ENCODE results near the gene GRB10. TPM values are rescaled to one million over a fixed set of nuclear protein-coding genes. Genes with fewer than 3 reads are reported as not detected.

The GRB10 gene
- total and polyA plus RNA-seq, 2 donors (not counting 3 experiments of a cell fraction or from before 2014, with no cell fraction given): 43.7 to 240 TPM

- intact Hi-C loops (cut with micrococcal nuclease): no loop called here
- Histone ChIP-seq H3K27me3 (ENCODE audit: control insufficient read depth in 2 of 2, insufficient read depth in 2 of 2, low read length in 2 of 2) (no peaks in the 10 kb centered on the region), H3K9me3 (replicated peaks; ENCODE audit: control insufficient read depth, insufficient read depth, low read length) (no peaks in the 10 kb centered on the region), H3K4me1 (ENCODE audit: control insufficient read depth, extremely low read depth, insufficient read depth, low read length) (no peaks in the 10 kb centered on the region), H2AFZ (ENCODE audit: low read depth, low read length) (no peak overlapping the region), H3K27ac (ENCODE audit: insufficient read depth, low read depth, low read length) (no peak overlapping the region), H3K4me2 (ENCODE audit: insufficient read depth, low read length) (no peak overlapping the region), H3K4me3 (replicated peaks in 1 of 3; ENCODE audit: insufficient read depth in 1 of 3, low read depth in 1 of 3, low read length in 3 of 3) (no peak overlapping the region), H3K9ac (replicated peaks; ENCODE audit: extremely low read depth, insufficient read depth, low read length) (no peak overlapping the region), H3K79me2 (ENCODE audit: control insufficient read depth, insufficient read depth, low read length) (peaks cover 65% of the 10 kb centered on the region), H3K9me1 (replicated peaks; ENCODE audit: control insufficient read depth, extremely low read depth, insufficient read depth, low read length) (no peaks in the 10 kb centered on the region), H3K36me3 (ENCODE audit: control insufficient read depth in 2 of 2, extremely low read depth in 1 of 2, insufficient read depth in 2 of 2, low read length in 2 of 2) (peaks cover 0 to 22% of the 10 kb centered on the region in 2 experiments), H4K20me1 (replicated peaks; ENCODE audit: control insufficient read depth, extremely low read depth, insufficient read depth, low read length) (no peaks in the 10 kb centered on the region)
- dilution Hi-C loops (cut with MboI; ENCODE audit: extremely low pct_ligation_motif_present, low sequenced_read_pairs): no loop called here
- POLR2A ChIA-PET: no interaction called here
- CTCF ChIA-PET: no interaction called here
- DNase-seq (ENCODE audit: low read depth, low spot score) (no peak), FAIRE-seq (no peak)
- no TSS peak for BruUV-seq (replicated peaks)
- TF ChIP-seq POLR2A (IDR thresholded peaks at IDR 0.05; ENCODE audit: low read depth, low read length): no peak
These were observed 134.0 kb downstream of the GRB10 start for GRCh38 chr7:50648570-50649169.

GRCh38 chr7:50648076-50648475, 134.6 kb downstream of the GRB10 start:
- Histone ChIP-seq H3K79me2 (ENCODE audit: control insufficient read depth, insufficient read depth, low read length) (peaks cover 67% of the 10 kb centered on the region), H2AFZ (ENCODE audit: low read depth, low read length) (no peak overlapping the region), H3K9me1 (replicated peaks; ENCODE audit: control insufficient read depth, extremely low read depth, insufficient read depth, low read length) (no peaks in the 10 kb centered on the region), H4K20me1 (replicated peaks; ENCODE audit: control insufficient read depth, extremely low read depth, insufficient read depth, low read length) (no peaks in the 10 kb centered on the region), H3K9ac (replicated peaks; ENCODE audit: extremely low read depth, insufficient read depth, low read length) (no peak overlapping the region), H3K9me3 (replicated peaks; ENCODE audit: control insufficient read depth, insufficient read depth, low read length) (no peaks in the 10 kb centered on the region), H3K4me3 (replicated peaks in 1 of 3; ENCODE audit: insufficient read depth in 1 of 3, low read depth in 1 of 3, low read length in 3 of 3) (no peak overlapping the region), H3K4me2 (ENCODE audit: insufficient read depth, low read length) (no peak overlapping the region), H3K4me1 (ENCODE audit: control insufficient read depth, extremely low read depth, insufficient read depth, low read length) (no peaks in the 10 kb centered on the region), H3K36me3 (ENCODE audit: control insufficient read depth in 2 of 2, extremely low read depth in 1 of 2, insufficient read depth in 2 of 2, low read length in 2 of 2) (peaks cover 0 to 19% of the 10 kb centered on the region in 2 experiments), H3K27me3 (ENCODE audit: control insufficient read depth in 2 of 2, insufficient read depth in 2 of 2, low read length in 2 of 2) (no peaks in the 10 kb centered on the region), H3K27ac (ENCODE audit: insufficient read depth, low read depth, low read length) (no peak overlapping the region)
- POLR2A ChIA-PET: no interaction called here
- intact Hi-C loops (cut with micrococcal nuclease): no loop called here
- FAIRE-seq (no peak), DNase-seq (ENCODE audit: low read depth, low spot score) (no peak)
- dilution Hi-C loops (cut with MboI; ENCODE audit: extremely low pct_ligation_motif_present, low sequenced_read_pairs): no loop called here
- CTCF ChIA-PET: no interaction called here
- no TSS peak for BruUV-seq (replicated peaks)
- TF ChIP-seq EZH2 (IDR thresholded peaks at IDR 0.05; ENCODE audit: borderline replicate concordance, low read depth, low read length, severe bottlenecking) (no peak), GATA2 (IDR thresholded peaks at IDR 0.05; ENCODE audit: insufficient read depth, insufficient read length, low read depth, low read length) (no peak), JUN (IDR thresholded peaks at IDR 0.05; ENCODE audit: borderline replicate concordance, insufficient read depth, insufficient read length, low read depth) (no peak), FOS (IDR thresholded peaks at IDR 0.05; ENCODE audit: borderline replicate concordance, insufficient read depth, low read length) (no peak), MAX (IDR thresholded peaks at IDR 0.05; ENCODE audit: insufficient read depth, insufficient read length) (no peak), POLR2AphosphoS5 (IDR thresholded peaks at IDR 0.05; ENCODE audit: insufficient read depth, low read depth, low read length) (no peak), MYC (IDR thresholded peaks at IDR 0.05; ENCODE audit: low read depth, low read length) (no peak), POLR2A (IDR thresholded peaks at IDR 0.05; ENCODE audit: low read depth, low read length) (no peak), CTCF (IDR thresholded peaks at IDR 0.05; ENCODE audit: extremely low read depth in 1 of 2, insufficient read depth in 1 of 2, low read depth in 1 of 2, low read length in 2 of 2) (no peak)

Data from endothelial cell of umbilical vein (primary cell).